ENCODE measurements around the gene FGB. TPM values are rescaled to one million over a fixed set of nuclear protein-coding genes. Genes with fewer than 3 reads are reported as not detected.
A peak's percentile ranks its signal among the peaks of the same experiment; 100 is the strongest.

The FGB gene
- total and polyA plus RNA-seq, 2 of the 13 experiments (the other 11 are each of a cell fraction or from before 2014, with no cell fraction given), result 226 to 784 TPM

DNA sequence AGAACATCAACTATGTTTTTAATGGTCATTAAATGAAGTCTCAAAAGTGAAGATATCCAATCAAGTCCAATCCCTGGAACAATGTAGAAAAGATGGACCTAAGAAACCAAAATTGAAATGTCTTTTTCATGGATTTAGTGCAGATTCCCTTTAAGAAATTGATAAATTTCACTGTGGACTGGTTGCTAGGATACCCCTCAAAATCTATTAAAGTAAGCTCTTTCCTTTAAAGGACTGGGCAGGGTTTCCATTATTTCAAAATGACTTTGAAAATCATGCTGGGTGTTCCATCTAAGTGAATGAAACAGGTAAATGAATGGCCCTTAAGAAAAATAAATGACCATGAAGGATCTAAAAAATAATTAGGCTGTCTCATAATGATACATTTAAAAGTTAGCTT, 41.2 kb upstream of the FGB start (continued):
- TF ChIP-seq ZNF382 (CRISPR knock-in tag; IDR thresholded peaks at IDR 0.05; ENCODE audit: borderline replicate concordance) (no peak), ZEB1 (IDR thresholded peaks at IDR 0.05; ENCODE audit: insufficient replicate concordance, low read depth) (no peak), ZNF484 (CRISPR knock-in tag; IDR thresholded peaks at IDR 0.05; ENCODE audit: borderline replicate concordance, low read depth) (no peak), PAX8 (CRISPR knock-in tag; IDR thresholded peaks at IDR 0.05; ENCODE audit: borderline replicate concordance) (no peak)

DNA sequence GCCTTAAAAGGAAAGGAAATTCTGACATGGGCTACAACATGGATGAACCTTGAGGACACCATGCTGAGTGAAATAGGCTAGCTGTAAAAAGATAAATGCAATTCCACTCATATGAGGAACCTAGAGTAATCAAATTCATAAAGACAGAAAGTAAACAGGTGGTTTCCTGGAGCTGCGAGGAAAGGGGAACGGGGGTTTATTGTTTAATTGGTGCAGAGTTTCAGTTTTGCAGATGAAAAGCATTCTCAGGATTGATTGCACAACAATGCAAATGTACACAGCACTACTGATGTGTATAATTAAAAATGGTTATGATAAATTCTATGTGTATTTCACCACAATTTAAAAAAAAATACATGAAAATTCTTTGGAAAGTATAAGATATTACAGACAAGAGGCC, 36.7 kb upstream of the FGB start:
- H3K4me3 ChIP-seq (replicated peaks in 1 of 3; ENCODE audit: insufficient read depth in 1 of 3, low read depth in 2 of 3, low read length in 3 of 3), result no peak overlapping the region
- TF ChIP-seq, protein P1, sequence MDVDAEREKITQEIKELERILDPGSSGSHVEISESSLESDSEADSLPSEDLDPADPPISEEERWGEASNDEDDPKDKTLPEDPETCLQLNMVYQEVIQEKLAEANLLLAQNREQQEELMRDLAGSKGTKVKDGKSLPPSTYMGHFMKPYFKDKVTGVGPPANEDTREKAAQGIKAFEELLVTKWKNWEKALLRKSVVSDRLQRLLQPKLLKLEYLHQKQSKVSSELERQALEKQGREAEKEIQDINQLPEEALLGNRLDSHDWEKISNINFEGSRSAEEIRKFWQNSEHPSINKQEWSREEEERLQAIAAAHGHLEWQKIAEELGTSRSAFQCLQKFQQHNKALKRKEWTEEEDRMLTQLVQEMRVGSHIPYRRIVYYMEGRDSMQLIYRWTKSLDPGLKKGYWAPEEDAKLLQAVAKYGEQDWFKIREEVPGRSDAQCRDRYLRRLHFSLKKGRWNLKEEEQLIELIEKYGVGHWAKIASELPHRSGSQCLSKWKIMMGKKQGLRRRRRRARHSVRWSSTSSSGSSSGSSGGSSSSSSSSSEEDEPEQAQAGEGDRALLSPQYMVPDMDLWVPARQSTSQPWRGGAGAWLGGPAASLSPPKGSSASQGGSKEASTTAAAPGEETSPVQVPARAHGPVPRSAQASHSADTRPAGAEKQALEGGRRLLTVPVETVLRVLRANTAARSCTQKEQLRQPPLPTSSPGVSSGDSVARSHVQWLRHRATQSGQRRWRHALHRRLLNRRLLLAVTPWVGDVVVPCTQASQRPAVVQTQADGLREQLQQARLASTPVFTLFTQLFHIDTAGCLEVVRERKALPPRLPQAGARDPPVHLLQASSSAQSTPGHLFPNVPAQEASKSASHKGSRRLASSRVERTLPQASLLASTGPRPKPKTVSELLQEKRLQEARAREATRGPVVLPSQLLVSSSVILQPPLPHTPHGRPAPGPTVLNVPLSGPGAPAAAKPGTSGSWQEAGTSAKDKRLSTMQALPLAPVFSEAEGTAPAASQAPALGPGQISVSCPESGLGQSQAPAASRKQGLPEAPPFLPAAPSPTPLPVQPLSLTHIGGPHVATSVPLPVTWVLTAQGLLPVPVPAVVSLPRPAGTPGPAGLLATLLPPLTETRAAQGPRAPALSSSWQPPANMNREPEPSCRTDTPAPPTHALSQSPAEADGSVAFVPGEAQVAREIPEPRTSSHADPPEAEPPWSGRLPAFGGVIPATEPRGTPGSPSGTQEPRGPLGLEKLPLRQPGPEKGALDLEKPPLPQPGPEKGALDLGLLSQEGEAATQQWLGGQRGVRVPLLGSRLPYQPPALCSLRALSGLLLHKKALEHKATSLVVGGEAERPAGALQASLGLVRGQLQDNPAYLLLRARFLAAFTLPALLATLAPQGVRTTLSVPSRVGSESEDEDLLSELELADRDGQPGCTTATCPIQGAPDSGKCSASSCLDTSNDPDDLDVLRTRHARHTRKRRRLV (CRISPR knock-in tag; IDR thresholded peaks at IDR 0.05), result no peak
- TF ChIP-seq ZNF577 (CRISPR knock-in tag; IDR thresholded peaks at IDR 0.05; ENCODE audit: borderline replicate concordance, low read depth), result no peak
- TF ChIP-seq HDAC6 (IDR thresholded peaks at IDR 0.05; ENCODE audit: low read depth, low read length), result no peak
- no peak for TF ChIP-seq POLR2G (IDR thresholded peaks at IDR 0.05; ENCODE audit: low read depth, low read length)
- peak; percentile 47; the same call in 1 of the 2 replicates for TF ChIP-seq CEBPB (IDR thresholded peaks at IDR 0.05; ENCODE audit: borderline replicate concordance, low read depth, low read length)
- ATAC-seq (no peak), DNase-seq (ENCODE audit: low spot score) (no peak), FAIRE-seq (no peak)
- peaks cover 0 to 3% of the 10 kb centered on the region in 2 experiments; a peak in 1 of 5 replicates for H3K27me3 ChIP-seq (ENCODE audit: control insufficient read depth in 1 of 2, insufficient read depth in 2 of 2, low read length in 2 of 2)
- ChIA-PET CTCF (ENCODE audit: low intra/inter-chr PET ratio, low total read pairs) (no interaction called here), POLR2A (no interaction called here)
- BruUV-seq (replicated peaks), result no TSS peak
- no peak overlapping the region for H3K4me2 ChIP-seq (ENCODE audit: low read depth, low read length)
- H3K4me1 ChIP-seq (ENCODE audit: insufficient read depth, low read length), result no peaks in the 10 kb centered on the region
- intact Hi-C loops (cut with micrococcal nuclease; ENCODE audit: unreplicated experiment) (no loop called here), in situ Hi-C loops (cut with HindIII; ENCODE audit: extremely low pct_ligation_motif_present, low pct_unique_long_range_greater_than_20kb) (no loop called here)
- H3K9ac ChIP-seq (ENCODE audit: insufficient read depth, low read depth, low read length), result no peak overlapping the region
- H4K20me1 ChIP-seq (ENCODE audit: insufficient read depth, low read length), result no peaks in the 10 kb centered on the region
- H3K27ac ChIP-seq (ENCODE audit: extremely low read length, insufficient read depth, low read length), result no peak overlapping the region
- 2% methylated on average over 2 of the region's 2 CpGs for WGBS (ENCODE audit: low lambda C conversion rate)
- H2AFZ ChIP-seq (ENCODE audit: low read length), result no peak overlapping the region
- H3K79me2 ChIP-seq (ENCODE audit: insufficient read depth, low read length), result no peaks in the 10 kb centered on the region
- H3K9me3 ChIP-seq (ENCODE audit: low read length), result no peaks in the 10 kb centered on the region
- no peaks in the 10 kb centered on the region for H3K36me3 ChIP-seq (replicated peaks in 1 of 2; ENCODE audit: control insufficient read depth in 1 of 2, insufficient read depth in 2 of 2, low read length in 2 of 2)
